ENCODE data around the gene DYRK1A.

Gene DYRK1A

DNA sequence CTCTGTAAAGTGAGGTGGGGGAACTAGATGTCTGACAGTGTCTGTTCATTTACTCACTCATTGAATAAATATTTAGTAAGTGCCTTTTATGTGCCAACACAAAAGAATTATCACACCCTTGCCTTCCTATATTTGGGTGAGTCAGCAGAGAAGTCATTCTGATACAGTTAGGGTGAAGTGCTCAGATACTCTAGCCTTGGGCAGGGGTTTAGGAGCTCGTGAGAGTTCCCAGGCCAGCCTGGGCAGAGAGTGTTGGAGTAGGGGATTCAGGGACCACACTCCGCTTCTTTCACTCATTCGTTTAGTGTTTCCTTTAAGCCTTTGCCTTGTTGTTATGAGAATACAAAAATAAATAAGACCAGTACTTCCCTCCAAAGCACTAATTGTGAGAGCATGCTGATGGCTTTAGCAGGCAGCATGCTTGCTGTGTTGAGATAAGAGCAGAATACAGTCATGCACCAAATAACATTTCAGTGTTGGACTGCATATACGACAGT lies 83.9 kb downstream of the DYRK1A start:
- DNase-seq, result no peak

DNA sequence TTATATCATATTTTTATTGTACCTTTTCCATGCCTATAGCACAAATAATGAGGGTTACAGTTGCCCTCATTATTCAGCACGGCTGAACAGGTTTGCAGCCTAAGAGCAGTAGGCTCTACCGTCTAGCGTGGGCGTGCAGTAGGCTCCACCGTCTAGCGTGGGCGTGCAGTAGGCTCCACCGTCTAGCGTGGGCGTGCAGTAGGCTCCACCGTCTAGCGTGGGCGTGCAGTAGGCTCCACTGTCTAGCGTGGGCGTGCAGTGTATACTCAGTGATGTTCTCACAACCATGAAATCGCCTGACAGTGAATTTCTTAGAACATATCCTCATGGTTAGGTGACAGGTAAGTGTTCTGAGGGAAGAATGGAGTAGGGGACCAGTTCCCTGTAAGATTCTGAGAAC lies 84.9 kb downstream of the DYRK1A start:
- DNase-seq, result no peak

DNA sequence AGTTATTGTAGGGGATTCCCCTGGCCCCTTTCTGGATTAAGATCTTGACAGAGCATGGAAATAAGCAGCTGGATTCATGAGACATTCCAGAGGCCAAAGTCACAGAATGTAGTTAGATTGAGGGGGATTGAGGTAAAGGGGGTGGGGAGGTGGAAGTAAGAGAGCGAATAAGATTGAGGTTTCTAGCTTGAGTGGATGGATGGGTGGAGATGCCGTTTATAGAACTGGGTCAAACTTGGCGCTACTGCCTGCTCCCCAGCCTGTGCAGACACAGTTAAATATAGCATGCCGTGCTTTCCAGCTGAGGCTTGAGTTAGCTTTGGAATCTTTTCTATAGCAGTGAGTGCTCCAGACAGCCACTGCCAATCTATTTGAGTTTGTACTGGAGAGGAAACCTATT lies 85.7 kb downstream of the DYRK1A start:
- DNase-seq, result no peak

DNA sequence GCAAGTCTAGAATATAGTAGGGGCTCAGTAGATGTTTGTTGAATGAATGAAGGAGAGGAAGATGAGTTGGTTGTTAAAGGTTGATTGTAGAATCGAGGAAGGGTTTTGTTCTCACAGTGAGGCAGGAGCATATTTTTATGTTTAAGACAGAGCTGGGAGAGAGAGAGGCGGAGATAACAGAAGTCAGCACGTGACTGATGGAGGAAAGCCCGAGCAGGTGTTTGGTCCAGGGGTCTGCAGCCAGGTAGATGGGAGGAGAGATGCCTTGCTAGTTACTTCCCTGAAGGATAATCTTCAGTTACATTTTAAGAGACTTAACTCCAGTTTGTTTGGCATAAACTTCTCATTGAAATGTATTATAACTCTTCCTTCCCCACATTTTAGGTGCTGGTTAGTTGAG lies 86.8 kb downstream of the DYRK1A start:
- DNase-seq, result no peak

DNA sequence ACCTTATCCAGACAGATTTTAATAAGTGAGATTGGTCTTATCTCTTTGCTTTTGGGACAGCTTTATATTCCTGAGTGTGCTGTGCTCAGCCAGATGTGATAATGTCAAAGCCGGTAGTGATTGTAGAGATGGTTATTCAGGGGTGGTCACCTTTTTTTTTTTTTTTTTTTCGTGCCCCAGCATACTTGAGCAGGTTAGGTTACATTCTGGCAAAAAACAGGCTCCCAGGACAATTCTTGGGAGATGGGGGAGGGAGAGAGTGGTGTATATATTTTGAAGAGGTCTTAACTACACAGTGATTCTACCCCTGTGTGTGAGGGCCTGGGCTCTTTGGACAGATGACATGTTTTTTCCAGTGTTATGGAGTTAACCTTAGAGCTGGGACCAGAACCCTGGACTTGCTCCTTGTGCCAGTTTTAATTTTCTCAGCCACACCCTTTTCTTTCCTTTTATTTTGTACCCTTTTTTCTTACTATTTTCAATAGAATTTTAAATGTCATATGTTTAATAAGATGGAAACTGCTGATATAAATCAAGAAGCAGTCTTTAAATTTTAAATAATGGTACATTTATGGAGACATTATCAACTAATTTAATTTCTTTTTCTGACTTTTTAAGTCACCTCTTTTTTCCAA lies 88.4 kb downstream of the DYRK1A start:
- DNase-seq, result no peak

DNA sequence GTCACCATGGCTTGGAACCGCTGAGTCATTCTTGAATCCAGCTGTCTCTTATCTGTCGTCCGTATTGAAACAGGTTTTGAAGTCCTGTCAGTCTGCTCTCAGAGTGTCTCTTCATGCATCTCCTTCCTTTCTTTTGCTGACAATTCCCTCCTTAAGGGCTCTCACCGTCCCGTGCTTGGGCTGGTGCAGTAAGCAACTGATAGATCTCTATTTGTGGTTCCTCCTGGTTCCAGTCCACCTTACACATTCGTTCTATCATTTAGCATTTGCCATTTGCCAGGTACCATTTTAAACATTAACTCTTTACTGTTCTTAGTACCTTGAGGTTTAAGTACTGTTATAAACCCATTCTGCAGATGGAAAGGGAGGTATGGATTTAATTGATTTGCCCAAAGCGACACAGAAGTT lies 88.9 kb downstream of the DYRK1A start:
- no peak for DNase-seq

DNA sequence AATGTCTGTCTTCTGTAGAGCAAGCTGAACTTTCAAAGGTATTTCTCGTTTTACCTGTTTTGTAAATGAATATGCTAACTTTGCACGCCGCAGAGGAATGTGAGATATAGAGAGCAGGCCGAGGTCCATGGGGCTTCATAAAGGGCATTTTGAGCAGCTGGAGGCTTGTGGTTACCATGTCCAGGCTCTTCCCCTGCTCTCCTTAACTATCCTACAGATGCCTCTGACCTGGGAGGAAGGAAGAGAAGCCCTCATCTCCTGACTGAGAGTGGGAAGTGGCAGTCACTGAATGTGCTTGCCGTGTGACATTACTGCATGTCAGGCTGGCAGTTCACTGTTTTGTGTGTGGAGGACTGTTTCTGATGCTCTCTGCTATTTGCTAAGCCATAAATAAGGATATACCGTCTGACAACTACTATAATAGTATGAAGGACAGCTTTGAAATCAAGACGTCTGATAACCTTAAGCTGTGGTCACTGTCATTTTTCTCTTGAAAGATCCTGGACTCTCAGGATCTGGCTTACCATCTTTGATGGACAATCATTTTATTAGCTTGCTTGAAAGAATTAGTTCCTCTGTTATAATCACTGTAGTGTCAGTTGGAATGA lies 92.2 kb downstream of the DYRK1A start:
- no peak for DNase-seq

DNA sequence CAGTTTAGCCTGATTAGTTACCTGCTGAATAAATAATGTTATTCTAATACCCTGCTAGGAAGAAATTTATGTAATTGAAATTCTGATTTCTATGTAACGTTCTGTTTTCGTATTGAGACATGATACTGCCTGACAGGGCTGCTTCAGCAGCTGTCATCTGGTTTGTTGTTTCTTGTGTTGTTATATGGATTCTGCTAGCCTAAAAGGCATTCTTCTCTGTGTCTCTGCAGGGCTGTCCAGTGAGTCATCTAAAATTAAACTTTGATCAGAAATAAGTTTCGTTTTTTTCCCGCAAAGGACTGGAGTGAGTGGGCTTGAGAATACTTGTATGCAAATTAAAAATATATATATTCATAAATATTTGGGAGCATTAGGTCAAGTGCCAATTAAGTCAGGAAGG lies 93.0 kb downstream of the DYRK1A start:
- no peak for DNase-seq

DNA sequence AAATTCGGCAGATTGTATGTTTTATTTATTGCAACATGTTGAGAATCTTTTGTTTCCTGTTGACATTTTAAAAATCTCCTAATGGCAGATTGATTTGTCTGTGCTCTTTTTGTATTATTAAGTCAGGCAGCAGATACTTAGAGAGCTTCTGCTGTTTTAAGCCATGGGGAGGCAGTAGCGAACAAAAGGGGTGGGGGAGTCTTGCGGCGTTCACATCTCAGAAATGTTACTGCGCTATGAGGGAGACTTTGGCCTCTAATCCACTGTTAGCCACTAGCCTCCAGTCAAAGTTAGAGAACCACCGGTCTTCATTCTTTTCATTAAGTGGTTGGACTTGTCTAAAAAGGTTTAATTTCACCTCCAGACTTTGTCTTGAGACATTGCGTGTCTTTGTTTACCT lies 93.6 kb downstream of the DYRK1A start:
- no peak for DNase-seq

DNA sequence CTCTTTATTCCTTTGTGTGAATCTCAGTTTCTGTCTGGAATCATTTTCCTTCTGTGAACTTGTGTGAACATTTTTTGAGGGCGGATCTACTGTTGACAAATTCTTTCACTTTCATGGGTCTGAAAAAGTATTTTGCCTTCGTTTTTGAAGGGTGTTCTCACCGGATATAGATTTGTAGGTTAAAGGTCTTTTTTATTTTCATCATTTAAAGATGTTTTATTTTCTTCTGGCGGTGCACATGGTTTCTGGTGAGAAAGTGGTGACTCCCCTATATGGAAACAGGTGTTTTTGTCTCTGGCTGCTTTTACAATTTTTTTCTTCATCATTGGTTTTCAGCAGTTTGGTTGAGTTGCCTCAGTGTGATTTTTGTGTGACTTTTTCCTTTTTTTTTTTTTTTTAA lies 94.9 kb downstream of the DYRK1A start:
- DNase-seq, result no peak

DNA sequence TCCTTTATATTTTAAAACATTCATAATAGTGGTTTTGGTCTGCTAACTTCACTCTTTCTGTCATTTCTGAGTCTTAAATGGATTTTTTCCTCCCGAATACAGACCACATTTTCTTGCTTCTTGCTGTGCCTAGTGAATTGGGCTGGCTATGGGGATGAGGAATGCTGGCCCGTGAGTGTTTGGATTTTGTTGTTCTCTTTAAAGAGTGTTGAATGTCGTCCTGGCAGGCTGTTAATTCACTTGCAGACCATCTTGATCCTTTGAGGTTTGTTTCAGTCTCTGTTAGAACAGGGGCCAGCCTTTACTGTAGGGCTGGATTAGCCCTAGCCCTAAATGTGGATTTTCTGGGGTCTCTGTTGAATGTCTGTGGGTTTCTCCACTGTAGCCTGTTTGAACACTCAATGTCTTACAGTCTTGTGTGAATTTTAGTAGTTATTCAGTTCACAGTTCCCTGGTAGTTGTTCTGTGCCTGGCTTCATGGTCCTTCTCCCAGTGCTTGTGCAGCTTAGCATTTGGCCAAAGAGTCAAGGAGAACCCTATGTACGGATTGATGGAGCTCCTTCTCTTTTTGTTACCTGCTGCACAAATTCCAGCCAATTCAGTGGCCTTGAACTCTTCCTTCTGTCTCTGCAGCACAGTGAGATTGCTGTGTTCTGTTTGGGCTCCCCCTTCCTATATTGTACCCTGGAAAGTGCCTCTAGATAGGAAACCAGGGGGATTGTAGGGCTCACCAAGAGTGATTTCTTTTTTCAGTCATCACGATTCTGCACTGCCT lies 95.7 kb downstream of the DYRK1A start:
- no peak for DNase-seq

DNA sequence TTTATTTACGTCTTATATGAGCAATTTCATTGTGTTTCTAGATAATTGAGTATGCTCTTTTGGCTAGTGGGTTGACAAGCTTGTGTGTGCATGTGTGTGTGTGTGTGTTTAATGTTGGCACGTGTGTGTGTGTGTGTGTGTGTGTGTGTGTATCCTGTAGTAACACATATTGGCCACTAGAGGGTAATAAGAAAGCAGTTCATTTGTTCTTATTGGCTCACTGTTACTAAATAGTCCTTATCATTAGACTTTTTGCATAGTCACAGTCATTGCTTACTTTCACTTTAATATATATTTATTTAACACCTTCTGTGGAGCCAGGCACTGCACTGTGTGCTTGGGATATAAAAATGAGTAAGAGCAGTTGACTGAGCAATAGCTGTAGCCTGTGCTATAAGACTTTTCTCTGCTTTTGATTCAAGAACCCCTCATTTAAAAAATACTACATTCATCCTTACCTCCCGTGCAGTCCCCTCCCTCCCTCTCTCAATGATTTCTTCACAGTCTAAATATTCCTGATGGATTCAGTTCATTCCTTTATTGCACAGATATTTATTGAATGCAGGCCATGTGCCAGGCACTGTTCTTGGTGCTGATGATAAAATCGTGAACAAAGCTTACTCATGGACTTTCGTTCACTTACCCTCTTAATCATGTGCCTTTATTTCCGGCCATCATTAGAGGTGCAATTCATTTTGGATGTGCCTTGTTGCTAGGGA lies 96.7 kb downstream of the DYRK1A start:
- DNase-seq, result no peak

DNA sequence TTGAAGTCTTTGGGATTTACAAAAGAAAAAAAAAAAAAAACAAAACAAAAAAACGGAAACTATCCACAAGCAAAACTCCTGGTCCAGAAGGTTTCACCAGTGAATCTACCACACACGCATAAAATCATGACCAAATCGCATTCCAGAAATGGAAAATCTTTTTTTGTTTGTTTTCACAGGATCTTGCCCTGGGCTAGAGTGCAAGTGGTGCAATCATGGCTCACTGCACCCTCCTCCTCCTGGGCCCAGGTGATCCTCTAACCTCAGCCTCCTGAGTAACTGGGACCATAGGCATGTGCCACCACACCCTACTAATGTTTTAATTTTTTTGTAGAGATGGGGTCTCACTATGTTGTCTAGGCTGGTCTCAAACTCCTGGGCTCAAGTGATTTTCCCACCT lies 100.5 kb downstream of the DYRK1A start:
- DNase-seq, result no peak

DNA sequence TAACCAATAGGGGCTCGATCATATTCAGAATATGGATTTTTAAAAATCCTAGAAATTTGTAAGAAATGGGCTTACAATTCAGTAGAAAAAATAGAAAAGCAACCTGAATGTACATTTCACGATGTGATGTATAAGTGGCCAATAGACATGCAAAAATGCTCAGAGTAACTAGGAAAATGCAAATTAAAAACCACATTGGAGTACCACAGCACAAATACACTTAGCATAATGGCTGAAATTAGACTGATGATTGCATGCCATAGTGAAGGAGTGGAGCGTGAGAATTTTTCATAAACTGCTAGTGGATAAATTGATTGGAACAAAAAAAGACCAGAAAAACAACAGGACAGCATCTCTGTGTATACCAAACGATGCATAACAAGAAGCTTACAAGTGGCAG lies 102.3 kb downstream of the DYRK1A start:
- DNase-seq, result no peak

DNA sequence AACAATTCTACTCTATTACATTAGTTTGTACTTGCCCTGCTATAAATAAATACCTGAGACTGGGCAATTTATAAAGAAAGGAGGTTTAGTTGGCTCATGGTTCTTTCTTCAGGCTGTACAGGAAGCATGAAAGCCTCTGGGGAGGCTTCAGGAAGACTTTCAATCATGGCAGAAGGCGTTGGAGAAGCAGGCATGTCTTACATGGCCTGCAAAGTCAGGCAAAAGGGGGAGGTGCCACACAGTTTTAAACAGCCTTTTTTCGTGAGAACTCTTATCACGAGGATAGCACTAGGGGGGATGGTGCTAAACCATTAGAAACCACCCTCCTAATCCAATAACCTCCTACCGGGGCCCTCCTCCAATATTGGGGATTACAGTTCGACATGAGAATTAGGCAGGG lies 102.9 kb downstream of the DYRK1A start:
- no peak for DNase-seq

DNA sequence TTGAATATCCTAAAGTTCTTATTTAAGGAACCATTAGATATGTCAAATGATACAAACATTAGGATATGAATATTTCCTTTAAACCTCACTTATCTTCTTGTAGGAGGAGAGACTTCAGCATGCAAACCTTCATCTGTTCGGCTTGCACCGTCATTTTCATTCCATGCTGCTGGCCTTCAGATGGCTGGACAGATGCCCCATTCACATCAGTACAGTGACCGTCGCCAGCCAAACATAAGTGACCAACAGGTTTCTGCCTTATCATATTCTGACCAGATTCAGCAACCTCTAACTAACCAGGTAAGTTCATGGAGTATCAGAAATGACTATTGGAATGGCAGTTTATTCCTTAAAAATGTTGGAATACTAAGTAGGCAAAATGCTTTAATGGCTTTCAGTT lies 106.0 kb downstream of the DYRK1A start:
- DNase-seq, result no peak

DNA sequence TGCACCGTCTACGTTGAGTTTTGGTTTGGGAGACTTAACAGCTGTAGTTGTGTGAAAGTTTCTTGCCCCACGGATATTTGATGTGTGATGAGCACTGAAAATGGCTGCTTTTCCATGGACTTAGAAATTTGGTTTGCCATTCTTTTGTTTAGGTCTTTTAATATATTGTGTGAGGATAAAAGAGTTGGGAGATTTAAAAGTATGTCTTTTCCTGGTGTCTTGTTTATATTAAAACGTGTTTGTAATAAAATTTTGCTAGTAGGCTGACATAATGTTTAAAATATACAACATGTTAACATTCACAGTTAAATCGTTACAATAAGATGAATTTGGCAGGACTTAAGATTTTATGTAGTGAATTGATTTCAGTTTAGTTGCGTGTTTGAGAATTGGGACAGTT lies 106.9 kb downstream of the DYRK1A start:
- no peak for DNase-seq

DNA sequence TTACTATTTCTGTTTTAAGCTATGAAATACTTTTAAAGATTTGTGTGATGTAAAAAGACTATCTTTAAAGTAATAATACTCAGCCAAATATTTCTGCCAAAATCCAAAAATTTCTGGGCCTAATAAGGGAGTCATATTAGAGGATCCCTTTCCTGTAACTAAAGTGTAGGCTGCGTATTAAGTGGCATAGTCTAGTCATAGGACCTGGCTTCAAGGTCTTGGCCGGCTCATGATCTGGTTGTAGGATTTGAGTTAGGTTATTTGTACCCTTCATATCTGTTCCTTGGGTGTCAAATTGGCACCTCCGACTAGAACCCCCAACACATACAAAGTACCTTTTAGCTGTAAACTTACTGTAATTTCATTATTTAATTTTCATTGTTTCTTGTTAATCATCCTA lies 107.8 kb downstream of the DYRK1A start:
- DNase-seq, result no peak

DNA sequence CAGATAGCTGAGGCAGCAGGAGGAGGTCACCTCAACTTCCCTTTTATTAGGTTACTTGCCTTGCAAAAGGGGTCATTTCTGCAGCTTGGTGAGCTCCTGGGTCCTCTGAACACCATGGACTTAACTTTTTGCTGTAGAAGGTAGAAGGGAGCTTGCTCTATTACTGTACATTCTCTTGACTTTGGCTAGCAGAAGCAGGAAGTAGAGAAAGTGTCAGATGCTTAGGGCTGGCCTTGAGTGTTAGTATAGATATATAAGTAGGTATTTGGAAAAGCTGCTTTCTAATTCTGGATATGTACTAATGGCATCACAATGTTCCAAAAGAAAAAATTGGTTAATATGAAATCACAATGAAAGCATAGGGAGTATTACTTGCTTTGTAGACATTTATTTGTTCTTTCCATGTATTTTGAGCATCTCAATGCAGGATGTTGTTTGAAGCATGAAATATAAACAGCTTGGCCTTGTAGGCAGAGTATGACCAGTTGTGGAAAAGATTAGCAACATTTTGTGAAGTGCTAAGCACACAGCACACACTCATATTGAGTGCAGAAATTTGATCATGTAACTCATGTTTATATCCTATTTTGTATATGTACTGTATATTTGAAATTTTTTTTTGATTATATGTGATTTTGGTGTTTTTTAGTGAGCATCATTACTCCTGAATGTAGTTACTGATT lies 108.8 kb downstream of the DYRK1A start:
- no peak for DNase-seq

DNA sequence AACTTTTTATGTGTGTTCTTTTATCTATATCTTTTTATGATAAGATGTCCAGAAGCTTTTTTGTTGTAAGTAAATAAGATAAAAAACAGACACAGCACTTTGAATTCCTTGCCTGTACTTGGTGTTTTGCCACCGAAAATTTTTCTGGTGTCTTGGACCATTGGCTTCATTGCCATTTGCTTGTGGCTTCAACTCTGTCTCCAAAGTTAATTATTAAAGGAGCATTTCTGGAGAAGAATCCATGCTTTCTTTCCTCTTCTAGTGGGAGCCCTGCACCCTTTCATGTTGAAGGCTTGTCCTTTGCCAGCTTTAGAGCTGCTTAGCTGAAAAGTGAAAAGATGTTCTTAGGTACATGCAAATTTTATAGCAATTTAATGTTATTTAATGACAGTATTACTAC lies 112.2 kb downstream of the DYRK1A start:
- DNase-seq, result no peak

DNA sequence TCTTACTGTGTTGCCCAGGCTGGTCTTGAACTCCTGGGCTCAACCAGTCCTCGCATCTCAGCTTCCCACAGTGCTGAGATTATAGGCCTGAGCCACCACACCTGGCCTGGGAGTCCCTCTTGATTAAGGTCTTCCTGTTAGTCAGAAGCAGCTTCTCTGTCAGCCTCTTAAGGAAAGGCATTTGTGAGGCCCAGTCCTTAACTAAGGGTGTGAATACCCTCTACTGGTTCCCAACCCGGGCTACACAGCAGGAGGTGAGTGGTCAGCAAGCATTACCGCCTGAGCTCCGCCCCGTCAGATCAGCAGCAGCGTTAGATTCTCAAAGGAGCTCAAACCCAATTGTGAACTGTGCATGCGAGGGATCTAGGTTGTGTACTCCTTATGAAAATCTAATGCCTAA lies 117.2 kb downstream of the DYRK1A start:
- no peak for DNase-seq

DNA sequence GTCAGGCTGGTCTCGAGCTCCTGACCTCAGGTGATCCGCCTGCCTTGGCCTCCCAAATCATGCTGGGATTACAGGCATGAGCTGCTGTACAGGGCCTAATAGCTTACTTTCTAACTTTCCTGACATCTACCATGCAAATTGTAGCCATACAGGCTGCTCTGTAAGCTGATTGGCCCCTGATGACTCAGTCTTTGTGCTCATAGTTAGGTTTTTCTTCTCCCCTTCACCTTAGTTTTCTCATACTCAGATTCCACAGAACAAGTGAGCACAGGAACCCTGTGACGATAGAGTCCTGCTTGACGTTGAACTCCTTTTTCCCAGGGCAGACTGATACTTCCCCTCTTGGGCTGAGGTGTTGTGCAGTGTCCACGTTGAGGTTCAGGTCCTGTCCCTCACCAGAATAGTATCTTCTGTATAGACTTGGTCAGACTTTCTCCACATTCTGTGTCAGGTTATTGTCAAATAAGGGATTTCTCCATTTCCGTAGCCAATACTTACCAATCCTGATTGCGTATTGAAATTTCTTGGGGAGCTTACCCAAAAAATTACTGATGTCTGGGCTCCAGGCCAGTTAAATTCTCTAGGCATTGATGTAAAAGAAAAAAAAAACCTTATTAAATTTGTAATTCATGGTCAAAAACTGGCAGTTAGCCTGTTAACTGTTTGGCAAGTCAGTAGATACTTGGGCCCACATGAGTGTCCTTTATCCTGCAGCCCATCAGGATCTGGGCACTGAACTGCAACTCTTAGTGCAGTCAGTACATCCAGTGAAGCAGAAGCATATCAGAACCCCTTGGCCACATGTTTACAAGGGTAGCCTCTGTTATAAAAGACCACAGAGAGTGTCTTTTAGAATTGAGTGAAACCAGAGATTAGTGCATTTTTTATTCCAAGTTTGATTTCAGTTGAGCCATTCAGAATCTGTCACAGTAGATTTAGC lies 118.2 kb downstream of the DYRK1A start:
- DNase-seq, result no peak

All from NCI-H187 treated with DMSO at 0.1 percent for 48 hours (cell line).